GM12874 (cell line): ENCODE measurements around the gene DNAJC15.
A peak's percentile ranks its signal among the peaks of the same experiment; 100 is the strongest.

Experiments
- CTCF ChIP-seq: IDR thresholded peaks from 2 replicates; pipeline ENCODE4 v1.5.1; 2011; ENCODE audit warnings: low read depth, mild to moderate bottlenecking, control low read depth, low read length, moderate library complexity; ENCODE audit not compliant: insufficient read depth

Gene DNAJC15

GRCh38 chr13:43023289-43023963, at the start of gene DNAJC15:
TSS of gene DNAJC15 (plus strand) at chr13:43023586. CDS start at chr13:43023627, 41 bp downstream.
- TF ChIP-seq CTCF: 0 out of 2 replicates have a peak, but pooled peaks have one; percentile 13

DNA sequence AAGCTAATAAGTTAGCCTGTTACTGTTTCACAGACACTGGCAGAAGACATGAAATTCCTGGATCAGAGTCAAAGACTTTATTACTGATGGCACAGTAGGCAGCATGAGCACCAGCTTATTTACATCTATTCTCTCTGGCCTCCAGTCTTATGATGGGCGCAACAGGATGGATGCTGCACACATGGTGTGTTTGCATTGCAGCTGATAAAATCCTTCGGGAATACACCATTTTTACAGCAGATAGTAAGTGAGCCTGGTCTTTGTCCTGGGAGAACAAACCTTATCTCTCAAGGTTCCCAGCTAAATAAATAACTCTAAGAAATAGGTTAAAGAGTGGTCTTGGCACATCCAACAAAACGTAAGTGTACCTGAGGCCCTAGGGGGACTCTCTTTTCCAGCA, 47.3 kb upstream of the DNAJC15 start:
- TF ChIP-seq CTCF: no peak

DNA sequence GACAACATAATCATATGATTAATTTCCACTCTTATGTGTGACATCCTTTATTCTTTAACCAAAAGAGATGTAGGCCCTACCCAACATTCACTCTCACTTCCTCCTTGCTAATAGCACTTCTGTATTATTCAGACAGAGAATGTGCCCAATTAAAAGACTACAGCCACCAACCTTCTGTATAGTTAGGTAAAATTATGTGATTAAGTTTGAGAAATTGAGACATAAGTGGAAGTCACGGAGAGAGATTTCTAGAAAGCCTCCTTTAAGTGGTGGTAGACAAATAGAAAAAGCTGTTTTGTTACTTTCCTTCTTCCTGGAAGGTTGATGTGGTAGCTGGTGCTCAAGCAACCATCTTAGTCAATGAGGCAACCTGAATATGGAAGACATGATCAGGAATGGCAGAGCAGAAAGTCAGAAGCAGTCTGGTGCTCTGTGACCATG, 46.1 kb upstream of the DNAJC15 start:
- TF ChIP-seq CTCF: no peak

DNA sequence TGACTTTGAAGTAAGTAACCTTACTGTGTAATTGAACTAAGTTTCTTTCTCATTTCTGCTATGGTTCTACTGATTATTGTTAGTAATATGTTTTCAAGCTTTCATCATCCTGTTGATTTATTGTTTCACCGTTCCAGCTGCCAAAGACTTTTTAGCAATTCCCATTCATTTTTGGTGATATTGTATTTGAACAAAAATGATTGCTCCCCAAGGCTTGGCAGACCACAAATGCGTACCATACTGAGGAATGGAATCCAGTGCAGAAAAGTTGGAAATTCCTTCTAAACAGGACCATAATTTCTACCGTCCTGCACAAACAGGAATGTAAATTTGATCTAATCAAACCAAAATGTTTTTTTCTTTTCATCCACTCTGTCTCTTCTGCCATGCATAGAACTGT, 42.1 kb upstream of the DNAJC15 start:
- TF ChIP-seq CTCF: no peak

- TF ChIP-seq CTCF: no peak
Measured at GRCh38 chr13:42981853-42982252, 41.5 kb upstream of the DNAJC15 start.

DNA sequence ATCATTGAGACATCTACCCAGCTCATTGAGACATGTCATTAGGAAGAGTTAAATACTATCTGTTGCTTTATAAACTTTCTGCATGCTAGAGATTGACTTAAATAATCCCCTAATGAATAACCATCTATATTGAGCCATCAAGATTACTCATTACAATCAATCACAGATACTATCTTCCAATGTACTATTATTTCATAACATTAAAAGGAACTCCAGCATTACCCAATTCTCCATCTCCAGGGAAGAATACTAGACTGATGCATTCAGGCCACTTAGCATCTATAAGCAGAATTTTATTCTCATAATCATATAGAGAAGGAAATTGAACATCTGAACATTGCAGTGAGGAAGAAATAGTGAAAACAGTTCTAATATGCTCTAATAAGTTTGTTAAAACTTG, 39.4 kb upstream of the DNAJC15 start:
- TF ChIP-seq CTCF: no peak

GRCh38 chr13:42984691-42985090, 38.7 kb upstream of the DNAJC15 start:
- no peak for TF ChIP-seq CTCF
